ENCODE data around the gene S1PR1. TPM values are rescaled to one million over a fixed set of nuclear protein-coding genes. Genes with fewer than 3 reads are reported as not detected.

The S1PR1 gene
- total RNA-seq, 1 experiment from 2014 or later, result 0.24 TPM

DNA sequence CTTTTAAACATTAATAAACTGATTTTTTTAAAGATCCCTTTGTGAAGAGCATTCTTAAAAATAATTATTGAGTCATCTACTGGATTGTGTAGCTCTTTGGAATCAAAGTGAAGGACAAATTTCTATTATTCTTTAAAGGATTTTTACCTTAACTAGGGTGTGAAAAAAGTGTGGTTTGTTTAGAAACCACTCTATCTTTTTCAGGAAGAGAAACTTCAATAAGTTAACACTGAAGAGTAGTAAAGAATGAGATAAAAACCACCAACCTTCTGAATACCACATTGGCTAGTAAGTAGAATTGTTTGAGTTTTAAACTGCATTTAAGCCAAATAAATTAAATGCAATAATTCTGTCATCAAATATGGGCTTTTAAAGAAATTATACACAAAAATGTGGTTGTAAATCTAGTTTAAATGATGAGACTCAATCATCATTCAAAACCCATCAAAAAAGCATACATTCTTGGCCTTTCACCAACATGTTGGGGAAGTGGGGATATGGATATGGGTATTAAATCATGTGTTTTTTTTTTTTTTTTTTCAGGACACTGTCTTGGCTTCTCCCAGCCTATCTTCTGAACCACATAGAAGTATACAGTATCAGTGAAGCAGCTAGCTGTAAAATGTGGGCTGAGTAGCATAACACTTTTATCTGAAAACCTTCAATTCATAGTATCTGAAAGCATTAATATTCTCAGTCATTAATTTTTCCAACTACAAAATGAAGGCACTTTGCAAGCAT, 4.8 kb downstream of the S1PR1 start:
- no peak overlapping the region for H2BK120ac ChIP-seq (ENCODE audit: low read depth, low read length, poor library complexity, severe bottlenecking)
- Mint-ChIP-seq H3K9me3 (no peaks in the 10 kb centered on the region), H3K4me1 (peaks cover 13 to 17% of the 10 kb centered on the region in 2 experiments), H3K4me3 (no peak overlapping the region), H3K36me3 (ENCODE audit: insufficient read depth in 1 of 3, low read depth in 3 of 3) (peaks cover 0 to 11% (median 5%) of the 10 kb centered on the region in 3 experiments; a peak in 5 of 7 replicates), H3K27me3 (ENCODE audit: low read depth) (peaks cover 30% of the 10 kb centered on the region), H3K27ac (no peak overlapping the region)
- no peak overlapping the region for H3K56ac ChIP-seq (ENCODE audit: insufficient read length, low read depth, low read length)
- H3K9ac ChIP-seq (ENCODE audit: extremely low read depth, insufficient read length, low read length), result no peak overlapping the region
- H3T11ph ChIP-seq (ENCODE audit: low read length), result no peak overlapping the region
- no peak overlapping the region for H4K8ac ChIP-seq (replicated peaks; ENCODE audit: insufficient read length, low read depth, low read length)
- no peaks in the 10 kb centered on the region for H3K4me1 ChIP-seq (ENCODE audit: insufficient read depth, low read length)
- H4K20me1 ChIP-seq (ENCODE audit: control insufficient read depth, insufficient read depth, insufficient read length), result no peaks in the 10 kb centered on the region
- no peaks in the 10 kb centered on the region for H3K79me1 ChIP-seq (ENCODE audit: insufficient read depth, low read depth, low read length, poor library complexity, severe bottlenecking)
- H3K23me2 ChIP-seq (ENCODE audit: insufficient read length, low read depth, low read length, poor library complexity, severe bottlenecking), result peaks cover 14% of the 10 kb centered on the region
- H3K18ac ChIP-seq (ENCODE audit: insufficient read length, low read depth, low read length), result no peak overlapping the region
- H2BK20ac ChIP-seq (ENCODE audit: low read depth, low read length, poor library complexity, severe bottlenecking), result no peak overlapping the region
- H3K27me3 ChIP-seq (ENCODE audit: insufficient read depth, low read length), result peaks cover 8% of the 10 kb centered on the region; the same call in 1 of the 2 replicates
- H2AFZ ChIP-seq (ENCODE audit: low read length), result no peak overlapping the region
- H4K5ac ChIP-seq (ENCODE audit: insufficient read length, low read depth, low read length), result no peak overlapping the region
- H4K91ac ChIP-seq (ENCODE audit: insufficient read length, low read depth, low read length), result no peak overlapping the region
- H3K9me3 ChIP-seq (ENCODE audit: control insufficient read depth, low read depth, low read length), result no peaks in the 10 kb centered on the region
- H3K14ac ChIP-seq (ENCODE audit: insufficient read depth, low read length), result no peak overlapping the region
- no peak for TF ChIP-seq CTCF (conservative IDR thresholded peaks at IDR 0.05)
- H2AK5ac ChIP-seq (ENCODE audit: insufficient read length, low read length), result no peak overlapping the region
- H2BK15ac ChIP-seq (ENCODE audit: low read depth, low read length), result no peak overlapping the region
- H2BK5ac ChIP-seq (ENCODE audit: insufficient read length, low read length), result no peak overlapping the region
- no peak overlapping the region for H2BK12ac ChIP-seq (ENCODE audit: insufficient read length, low read depth, low read length)
- H3K79me2 ChIP-seq (ENCODE audit: insufficient read depth, low read length), result no peaks in the 10 kb centered on the region
- no peak overlapping the region for H3K4me2 ChIP-seq (ENCODE audit: insufficient read depth, insufficient read length, low read length)
- H3K23ac ChIP-seq (ENCODE audit: insufficient read length, low read depth, low read length), result no peak overlapping the region
- no peak overlapping the region for H3K27ac ChIP-seq (ENCODE audit: insufficient read length, low read depth, low read length)
- DNase-seq, result no peak
- H3K4ac ChIP-seq (ENCODE audit: low read depth, low read length), result no peak overlapping the region

Data from H9 (cell line).